NCI-H526 (cell line): ENCODE results near the gene STAC.
"Not testable (repeated sequence)": the region's sequence is repeated elsewhere in the genome, so short reads cannot be mapped to it uniquely, and the experiment has no call there.

Source experiments
- DNase-seq, 2 experiments: peaks; one replicate each; lab custom pipeline; 2025; lab: John Stamatoyannopoulos, UW

The STAC gene

GRCh38 chr3:36480911-36481648, 100.8 kb downstream of the STAC start:
- no peak for DNase-seq

GRCh38 chr3:36482256-36482655, 102.0 kb downstream of the STAC start:
- DNase-seq: no peak

- DNase-seq: no peak
Measured at GRCh38 chr3:36482880-36483279, 102.6 kb downstream of the STAC start.

GRCh38 chr3:36483709-36484108, 103.4 kb downstream of the STAC start:
- no peak for DNase-seq

- DNase-seq: no peak
Measured at GRCh38 chr3:36484386-36484785, 104.1 kb downstream of the STAC start.

GRCh38 chr3:36486009-36486795, 105.9 kb downstream of the STAC start:
- DNase-seq: no peak

GRCh38 chr3:36487616-36488015, 107.3 kb downstream of the STAC start:
- DNase-seq: no peak

GRCh38 chr3:36488077-36488789, 107.9 kb downstream of the STAC start:
- DNase-seq: peak; percentile 72 to 74

GRCh38 chr3:36489101-36489500, 108.8 kb downstream of the STAC start:
- no peak for DNase-seq

GRCh38 chr3:36489679-36490425, 109.5 kb downstream of the STAC start:
- DNase-seq: no peak

- no peak for DNase-seq
Measured at GRCh38 chr3:36493051-36493450, 112.7 kb downstream of the STAC start.

- DNase-seq: no peak
Measured at GRCh38 chr3:36494461-36495109, 114.3 kb downstream of the STAC start.

- DNase-seq: no peak
Measured at GRCh38 chr3:36496684-36497633, 116.7 kb downstream of the STAC start.

- DNase-seq: not testable (repeated sequence)
Measured at GRCh38 chr3:36500053-36500452, 119.7 kb downstream of the STAC start.

- no peak for DNase-seq
Measured at GRCh38 chr3:36501616-36502015, 121.3 kb downstream of the STAC start.

GRCh38 chr3:36505393-36505792, 125.1 kb downstream of the STAC start:
- DNase-seq: no peak

GRCh38 chr3:36511791-36512486, 131.6 kb downstream of the STAC start:
- DNase-seq: no peak

GRCh38 chr3:36512555-36512954, 132.3 kb downstream of the STAC start:
- DNase-seq: no peak

- DNase-seq: no peak
Measured at GRCh38 chr3:36514171-36514570, 133.9 kb downstream of the STAC start.

- DNase-seq: peak in 1 of 2 experiments; percentile 42
Measured at GRCh38 chr3:36519682-36520081, 139.4 kb downstream of the STAC start.
